ENCODE results near the gene LRCH1. TPM values are rescaled to one million over a fixed set of nuclear protein-coding genes. Genes with fewer than 3 reads are reported as not detected.

Gene LRCH1
- polyA plus RNA-seq, 1 donor (not counting 4 experiments of a cell fraction or from before 2014, with no cell fraction given) = 16.2 TPM

DNA sequence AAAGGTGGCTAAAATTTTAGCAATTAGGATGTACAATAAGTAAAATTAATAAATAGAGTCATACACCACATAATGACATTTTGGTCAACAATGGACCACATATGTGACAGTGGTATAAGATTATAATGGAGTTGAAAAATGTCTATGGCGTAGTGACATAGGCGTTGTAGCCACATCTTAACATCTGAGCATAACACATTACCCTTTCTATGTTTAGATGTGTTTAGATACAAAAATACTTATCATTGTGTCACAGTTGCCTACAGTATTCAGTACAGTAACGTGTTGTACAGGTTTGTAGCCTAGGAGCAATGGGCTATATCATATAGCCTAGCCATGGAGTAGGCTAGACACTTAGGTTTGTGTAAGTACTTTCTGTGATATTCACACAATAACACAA lies 111.2 kb downstream of the LRCH1 start:
- no peak for FAIRE-seq
- no peak overlapping the region for H3K27ac ChIP-seq (ENCODE audit: control insufficient read depth, insufficient read depth, low read length)

DNA sequence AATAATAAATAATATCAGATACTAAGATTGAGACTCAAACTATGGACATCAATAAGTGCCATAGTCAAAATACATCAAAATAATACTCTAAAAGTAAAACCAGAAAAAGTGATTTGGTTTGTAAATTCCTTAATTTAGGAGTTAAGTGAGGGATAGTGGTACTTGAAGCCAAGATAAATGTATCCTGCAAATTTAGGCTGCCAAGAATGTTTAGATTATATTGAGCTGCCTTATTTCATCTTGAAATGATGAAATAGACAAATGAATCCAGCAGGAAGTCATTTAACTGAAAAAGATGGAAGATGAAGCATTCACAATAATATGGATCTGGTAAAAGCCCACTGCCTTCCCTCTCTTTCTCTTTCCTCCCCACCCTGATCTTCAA lies 112.3 kb downstream of the LRCH1 start:
- TF ChIP-seq CTCF (optimal IDR thresholded peaks at IDR 0.05 in 1 of 3, IDR thresholded peaks at IDR 0.05 in 1 of 3, conservative IDR thresholded peaks at IDR 0.05 in 1 of 3; ENCODE audit: extremely low read depth in 1 of 3, insufficient read depth in 2 of 3, low read length in 3 of 3) (no peak), EZH2 (IDR thresholded peaks at IDR 0.05; ENCODE audit: low read length) (no peak)
- no peak for FAIRE-seq
- H2AFZ ChIP-seq (ENCODE audit: control insufficient read depth, low read length) = no peak overlapping the region
- H3K4me3 ChIP-seq (ENCODE audit: control insufficient read depth in 2 of 3, extremely low read depth in 1 of 3, insufficient read depth in 2 of 3, low read depth in 1 of 3, low read length in 3 of 3) = no peak overlapping the region
- H3K27me3 ChIP-seq (ENCODE audit: control insufficient read depth, extremely low read depth, insufficient read depth, low read length) = no peaks in the 10 kb centered on the region
- H3K4me2 ChIP-seq (ENCODE audit: control insufficient read depth, extremely low read depth, insufficient read depth, low read depth, low read length) = no peak overlapping the region
- H3K9ac ChIP-seq (ENCODE audit: control insufficient read depth, extremely low read depth, insufficient read depth, low read length) = no peak overlapping the region
- no peak for DNase-seq (ENCODE audit: low read depth, low spot score)
- H3K36me3 ChIP-seq (ENCODE audit: control insufficient read depth in 2 of 2, extremely low read depth in 1 of 2, insufficient read depth in 2 of 2, low read length in 2 of 2) = peaks cover 2 to 3% of the 10 kb centered on the region in 2 experiments
- H4K20me1 ChIP-seq (ENCODE audit: control insufficient read depth, extremely low read depth, insufficient read depth, low read length) = peaks cover 3% of the 10 kb centered on the region
- peaks cover 14% of the 10 kb centered on the region for H3K4me1 ChIP-seq (ENCODE audit: control insufficient read depth, extremely low read depth, insufficient read depth, low read length)
- dilution Hi-C loops (cut with MboI; ENCODE audit: extremely low pct_ligation_motif_present, low sequenced_read_pairs) = no loop called here
- H3K79me2 ChIP-seq (ENCODE audit: control insufficient read depth, insufficient read depth, low read length) = peaks cover 46% of the 10 kb centered on the region
- no peak overlapping the region for H3K27ac ChIP-seq (ENCODE audit: control insufficient read depth, insufficient read depth, low read length)
- no peaks in the 10 kb centered on the region for H3K9me3 ChIP-seq (ENCODE audit: control insufficient read depth, low read depth, low read length)
- peaks cover 2% of the 10 kb centered on the region for H3K9me1 ChIP-seq (ENCODE audit: control insufficient read depth, extremely low read depth, insufficient read depth, low read length)

More for the DNA sequence above, 111.2 kb downstream of the LRCH1 start:
- Histone ChIP-seq H3K9me1 (ENCODE audit: control insufficient read depth, extremely low read depth, insufficient read depth, low read length) (peaks cover 2% of the 10 kb centered on the region), H3K27me3 (ENCODE audit: control insufficient read depth, extremely low read depth, insufficient read depth, low read length) (no peaks in the 10 kb centered on the region), H3K4me2 (ENCODE audit: control insufficient read depth, extremely low read depth, insufficient read depth, low read depth, low read length) (no peak overlapping the region), H3K36me3 (ENCODE audit: control insufficient read depth in 2 of 2, extremely low read depth in 1 of 2, insufficient read depth in 2 of 2, low read length in 2 of 2) (no peaks in the 10 kb centered on the region), H3K9me3 (ENCODE audit: control insufficient read depth, low read depth, low read length) (no peaks in the 10 kb centered on the region), H3K9ac (ENCODE audit: control insufficient read depth, extremely low read depth, insufficient read depth, low read length) (no peak overlapping the region), H3K79me2 (ENCODE audit: control insufficient read depth, insufficient read depth, low read length) (peaks cover 48% of the 10 kb centered on the region), H3K4me1 (ENCODE audit: control insufficient read depth, extremely low read depth, insufficient read depth, low read length) (peaks cover 14% of the 10 kb centered on the region), H4K20me1 (ENCODE audit: control insufficient read depth, extremely low read depth, insufficient read depth, low read length) (peaks cover 3% of the 10 kb centered on the region), H2AFZ (ENCODE audit: control insufficient read depth, low read length) (no peak overlapping the region), H3K4me3 (ENCODE audit: control insufficient read depth in 2 of 3, extremely low read depth in 1 of 3, insufficient read depth in 2 of 3, low read depth in 1 of 3, low read length in 3 of 3) (no peak overlapping the region)
- TF ChIP-seq EZH2 (IDR thresholded peaks at IDR 0.05; ENCODE audit: low read length) (no peak), CTCF (optimal IDR thresholded peaks at IDR 0.05 in 1 of 3, IDR thresholded peaks at IDR 0.05 in 1 of 3, conservative IDR thresholded peaks at IDR 0.05 in 1 of 3; ENCODE audit: extremely low read depth in 1 of 3, insufficient read depth in 2 of 3, low read length in 3 of 3) (no peak)
- no peak for DNase-seq (ENCODE audit: low read depth, low spot score)
- dilution Hi-C loops (cut with MboI; ENCODE audit: extremely low pct_ligation_motif_present, low sequenced_read_pairs) = no loop called here
